Measurements from ENCODE around the gene TBATA.

GRCh38 chr10:70723771-70724170 is 61.4 kb downstream of the TBATA start:
- TF ChIP-seq CTCF (IDR thresholded peaks at IDR 0.05) (no peak), ZFX (IDR thresholded peaks at IDR 0.05; ENCODE audit: borderline replicate concordance) (no peak)

Data from 22Rv1 (cell line).